Uterus (tissue), 4 donors: ENCODE results near the gene GPD1L. TPM values are rescaled to one million over a fixed set of nuclear protein-coding genes. Genes with fewer than 3 reads are reported as not detected.

Experiments
- DNase-seq, 2 donors: peaks; one replicate each; pipeline ENCODE4 v3.0.0-alpha.2; 2019 to 2020
- H3K27ac ChIP-seq, 2 donors: fragments of 200-600 bp; sonication (generic); 1 replicate in 1 of 2; 2 replicates in 1 of 2; pipeline ENCODE4 v1.5.1; 2016 to 2018
- H3K27me3 ChIP-seq, 2 donors: fragments of 200-600 bp; sonication (generic); one replicate each; pipeline ENCODE4 v1.5.1; 2018 to 2019; ENCODE audit warnings: control low read depth in 1 of 2
- H3K36me3 ChIP-seq, 2 donors: fragments of 200-600 bp; sonication (generic); one replicate each; pipeline ENCODE4 v1.5.1; 2019; ENCODE audit warnings: control low read depth in 1 of 2
- H3K4me1 ChIP-seq, 2 donors: fragments of 200-600 bp; sonication (generic); one replicate each; pipeline ENCODE4 v1.5.1; 2018 to 2019; ENCODE audit warnings: control low read depth in 1 of 2
- H3K4me3 ChIP-seq, 2 donors: fragments of 200-600 bp; sonication (generic); 1 replicate in 1 of 2; 2 replicates in 1 of 2; pipeline ENCODE4 v1.5.1; 2018 to 2019; ENCODE audit warnings: mild to moderate bottlenecking in 1 of 2
- H3K9me3 ChIP-seq, 2 donors: fragments of 200-600 bp; sonication (generic); one replicate each; pipeline ENCODE4 v1.5.1; 2019; ENCODE audit warnings: control low read depth in 1 of 2
- POLR2A ChIP-seq, 2 donors: fragments of 450-650 bp; IDR thresholded peaks; one replicate each; pipeline ENCODE4 v1.6.1; 2016; ENCODE audit warnings: antibody characterized with exemption in 2 of 2, mild to moderate bottlenecking in 1 of 2, moderate library complexity in 1 of 2
- intact Hi-C: fragments of 100-400 bp; cut with DNase I; formaldehyde crosslinking; loops from one replicate; pipeline ENCODE4 v1.15.1; 2023; ENCODE audit warnings: low total_unique reads
- total RNA-seq, 4 donors: library from RNA; depleted of rRNA in 3 of 4; stranded (reverse); fragments of >200 nt in 3 of 4; gene quantifications; one replicate each; pipeline versions ENCODE4 v1.1.0 to v1.2.4, GENCODE V29; 2014 to 2023
- TF ChIP-seq, protein P1 (sequence below), 4 experiments: fragments of 200-600 bp in 2 of 4; fragments of 450-650 bp in 2 of 4; sonication (generic) in 2 of 4; IDR thresholded peaks; one replicate each; pipeline ENCODE4 v1.5.1; 2016 to 2019; ENCODE audit warnings: antibody characterized with exemption in 4 of 4, mild to moderate bottlenecking in 2 of 4, moderate library complexity in 1 of 4
- donor health status: DM: yes; HTN: yes; CAD: no.

Gene GPD1L
- total RNA-seq, 4 donors from 2014 or later: 32.5 to 46.2 (median 41.1) TPM

- peak overlapping the region in 1 of 2 donors; percentile 28 for H3K27ac ChIP-seq
These were observed 28.9 kb upstream of the GPD1L start for GRCh38 chr3:32077260-32078084.

GRCh38 chr3:32078085-32078634, 28.3 kb upstream of the GPD1L start:
- TF ChIP-seq, protein P1, sequence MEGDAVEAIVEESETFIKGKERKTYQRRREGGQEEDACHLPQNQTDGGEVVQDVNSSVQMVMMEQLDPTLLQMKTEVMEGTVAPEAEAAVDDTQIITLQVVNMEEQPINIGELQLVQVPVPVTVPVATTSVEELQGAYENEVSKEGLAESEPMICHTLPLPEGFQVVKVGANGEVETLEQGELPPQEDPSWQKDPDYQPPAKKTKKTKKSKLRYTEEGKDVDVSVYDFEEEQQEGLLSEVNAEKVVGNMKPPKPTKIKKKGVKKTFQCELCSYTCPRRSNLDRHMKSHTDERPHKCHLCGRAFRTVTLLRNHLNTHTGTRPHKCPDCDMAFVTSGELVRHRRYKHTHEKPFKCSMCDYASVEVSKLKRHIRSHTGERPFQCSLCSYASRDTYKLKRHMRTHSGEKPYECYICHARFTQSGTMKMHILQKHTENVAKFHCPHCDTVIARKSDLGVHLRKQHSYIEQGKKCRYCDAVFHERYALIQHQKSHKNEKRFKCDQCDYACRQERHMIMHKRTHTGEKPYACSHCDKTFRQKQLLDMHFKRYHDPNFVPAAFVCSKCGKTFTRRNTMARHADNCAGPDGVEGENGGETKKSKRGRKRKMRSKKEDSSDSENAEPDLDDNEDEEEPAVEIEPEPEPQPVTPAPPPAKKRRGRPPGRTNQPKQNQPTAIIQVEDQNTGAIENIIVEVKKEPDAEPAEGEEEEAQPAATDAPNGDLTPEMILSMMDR (IDR thresholded peaks at IDR 0.05): no peak
- no peak for TF ChIP-seq POLR2A (IDR thresholded peaks at IDR 0.05)
- Histone ChIP-seq H3K27ac (peak overlapping the region in 1 of 2 donors; percentile 28), H3K4me1 (no peaks in the 10 kb centered on the region), H3K36me3 (no peaks in the 10 kb centered on the region), H3K27me3 (no peaks in the 10 kb centered on the region), H3K9me3 (no peaks in the 10 kb centered on the region), H3K4me3 (no peak overlapping the region)
- intact Hi-C loops: no loop called here
- DNase-seq: no peak

More at GRCh38 chr3:32077260-32078084, 28.9 kb upstream of the GPD1L start:
- intact Hi-C loops: no loop called here
- H3K4me1 ChIP-seq: no peaks in the 10 kb centered on the region
- no peaks in the 10 kb centered on the region for H3K27me3 ChIP-seq
- no peak overlapping the region for H3K4me3 ChIP-seq
- TF ChIP-seq, protein P1 (IDR thresholded peaks at IDR 0.05): no peak
- no peak for TF ChIP-seq POLR2A (IDR thresholded peaks at IDR 0.05)
- DNase-seq: peak in 1 of 2 donors; percentile 18
- H3K36me3 ChIP-seq: no peaks in the 10 kb centered on the region
- H3K9me3 ChIP-seq: no peaks in the 10 kb centered on the region

GRCh38 chr3:32078864-32079263, 27.6 kb upstream of the GPD1L start:
- H3K27me3 ChIP-seq: no peaks in the 10 kb centered on the region
- TF ChIP-seq POLR2A (IDR thresholded peaks at IDR 0.05): no peak
- TF ChIP-seq, protein P1 (IDR thresholded peaks at IDR 0.05): no peak
- H3K4me3 ChIP-seq: no peak overlapping the region
- H3K27ac ChIP-seq: no peak overlapping the region
- no peaks in the 10 kb centered on the region for H3K36me3 ChIP-seq
- DNase-seq: no peak
- intact Hi-C loops: no loop called here
- H3K9me3 ChIP-seq: no peaks in the 10 kb centered on the region
- H3K4me1 ChIP-seq: no peaks in the 10 kb centered on the region

DNA sequence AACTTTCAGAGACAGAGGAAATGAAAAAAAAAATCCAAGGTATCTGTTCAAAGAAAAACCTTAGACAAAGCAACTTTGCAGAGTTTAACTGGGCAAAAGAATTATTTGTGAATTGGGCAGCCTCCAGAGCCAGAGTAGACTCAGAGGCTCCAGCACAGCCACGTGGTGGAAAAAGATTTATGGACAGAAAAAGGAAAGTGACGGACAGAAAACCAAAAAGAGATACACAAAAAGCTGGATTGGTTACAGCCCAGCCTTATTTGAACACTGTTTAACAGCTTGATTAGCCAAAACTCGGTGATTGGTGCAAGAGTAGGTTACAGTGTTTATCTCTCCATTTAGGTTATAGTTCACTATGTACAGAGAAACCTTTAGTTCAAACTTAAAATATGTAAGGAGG, 23.7 kb upstream of the GPD1L start:
- Histone ChIP-seq H3K27me3 (no peaks in the 10 kb centered on the region), H3K4me3 (no peak overlapping the region), H3K9me3 (no peaks in the 10 kb centered on the region), H3K36me3 (no peaks in the 10 kb centered on the region), H3K27ac (peak overlapping the region; percentile 27 to 46), H3K4me1 (no peaks in the 10 kb centered on the region)
- DNase-seq: no peak
- TF ChIP-seq, protein P1 (IDR thresholded peaks at IDR 0.05): no peak
- TF ChIP-seq POLR2A (IDR thresholded peaks at IDR 0.05): no peak
- intact Hi-C loops: no loop called here

DNA sequence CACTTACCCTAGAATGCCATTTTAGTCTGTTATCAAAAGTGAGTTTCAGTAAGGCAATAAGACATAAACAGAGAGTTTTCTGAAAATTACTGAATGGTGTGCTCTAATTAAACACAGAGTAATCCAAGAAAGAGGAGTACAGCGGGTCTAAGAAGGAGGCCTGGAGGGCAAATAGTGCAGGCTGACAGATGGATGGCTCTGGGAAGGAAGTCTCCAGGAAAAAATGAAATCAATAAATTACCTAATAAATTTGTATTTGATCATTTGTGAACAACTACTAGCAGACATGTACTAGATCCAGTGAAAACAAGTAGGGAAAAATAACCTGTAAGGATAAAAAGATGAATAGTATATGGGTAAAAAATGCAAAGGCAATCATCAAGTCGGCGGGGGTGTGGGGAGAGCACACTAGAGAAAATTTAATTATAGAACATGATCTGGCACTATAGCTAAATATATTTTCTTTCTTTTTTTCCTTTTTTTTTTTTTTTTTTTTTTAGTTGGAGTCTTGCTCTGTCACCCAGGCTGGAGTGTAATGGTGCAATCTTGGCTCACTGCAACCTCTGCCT, 22.6 kb upstream of the GPD1L start:
- no peak for TF ChIP-seq POLR2A (IDR thresholded peaks at IDR 0.05)
- TF ChIP-seq, protein P1 (IDR thresholded peaks at IDR 0.05): no peak
- intact Hi-C loops: no loop called here
- H3K9me3 ChIP-seq: no peaks in the 10 kb centered on the region
- H3K27me3 ChIP-seq: no peaks in the 10 kb centered on the region
- H3K27ac ChIP-seq: no peak overlapping the region
- H3K4me3 ChIP-seq: no peak overlapping the region
- H3K4me1 ChIP-seq: no peaks in the 10 kb centered on the region
- H3K36me3 ChIP-seq: no peaks in the 10 kb centered on the region
- DNase-seq: no peak
